ENCODE measurements around the gene SPAM1.

SPAM1 gene

DNA sequence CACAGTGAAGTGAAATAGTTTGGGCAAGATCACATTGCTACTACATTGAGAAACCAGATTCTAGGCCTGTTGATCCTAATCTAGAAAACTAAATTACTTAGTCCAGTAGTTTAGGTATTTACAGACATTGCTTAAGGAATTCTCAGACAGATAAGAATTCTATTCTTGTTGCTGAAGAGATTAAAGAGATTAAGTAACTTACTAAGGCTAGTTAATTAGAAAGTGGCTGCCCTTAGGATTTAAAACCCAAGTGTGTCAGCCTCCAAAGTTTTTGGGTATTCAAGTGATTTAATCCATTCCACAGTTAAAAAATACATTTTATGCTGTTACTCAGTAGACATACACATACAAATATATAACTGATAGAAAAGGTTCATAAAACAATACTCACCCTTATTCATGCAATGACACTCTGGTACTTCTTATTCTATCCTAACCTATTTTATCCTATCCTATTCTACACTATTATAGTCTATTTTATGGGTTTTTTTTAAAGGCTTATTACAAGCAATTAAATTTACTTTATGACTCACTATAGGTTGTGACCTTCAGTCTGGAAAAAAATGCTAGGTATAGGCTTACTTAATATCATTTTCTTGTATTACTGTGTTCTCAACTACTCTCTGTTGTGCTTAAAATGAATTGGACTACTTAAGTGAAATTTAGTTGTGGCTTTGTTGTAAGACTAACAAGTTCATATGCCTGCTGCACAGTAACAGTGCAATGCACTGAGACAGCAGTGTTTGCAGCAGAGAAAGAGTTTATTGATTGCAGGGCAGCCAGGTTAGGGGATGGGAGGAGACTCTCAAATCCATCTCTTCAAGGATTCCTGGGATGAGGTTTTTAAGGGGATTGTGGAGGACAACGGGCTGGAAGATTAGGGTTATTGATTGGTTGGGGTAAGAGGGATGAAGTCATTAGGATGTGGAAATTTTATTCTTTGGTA lies 10.7 kb downstream of the SPAM1 start:
- Mint-ChIP-seq H3K9me3 (no peaks in the 10 kb centered on the region), H3K4me1 (ENCODE audit: low read depth) (no peaks in the 10 kb centered on the region), H3K36me3 (ENCODE audit: low read depth) (no peaks in the 10 kb centered on the region)

GRCh38 chr7:123936388-123936787 lies 11.3 kb downstream of the SPAM1 start:
- Mint-ChIP-seq H3K9me3 (no peaks in the 10 kb centered on the region), H3K4me1 (ENCODE audit: low read depth) (no peaks in the 10 kb centered on the region), H3K27ac (no peak overlapping the region), H3K27me3 (ENCODE audit: low read depth) (peaks cover 5% of the 10 kb centered on the region), H3K36me3 (ENCODE audit: low read depth) (no peaks in the 10 kb centered on the region), H3K4me3 (no peak overlapping the region)

More for the DNA sequence above, 10.7 kb downstream of the SPAM1 start:
- no peak overlapping the region for H3K27ac Mint-ChIP-seq
- H3K27me3 Mint-ChIP-seq (ENCODE audit: low read depth) = no peaks in the 10 kb centered on the region
- H3K4me3 Mint-ChIP-seq = no peak overlapping the region

DNA sequence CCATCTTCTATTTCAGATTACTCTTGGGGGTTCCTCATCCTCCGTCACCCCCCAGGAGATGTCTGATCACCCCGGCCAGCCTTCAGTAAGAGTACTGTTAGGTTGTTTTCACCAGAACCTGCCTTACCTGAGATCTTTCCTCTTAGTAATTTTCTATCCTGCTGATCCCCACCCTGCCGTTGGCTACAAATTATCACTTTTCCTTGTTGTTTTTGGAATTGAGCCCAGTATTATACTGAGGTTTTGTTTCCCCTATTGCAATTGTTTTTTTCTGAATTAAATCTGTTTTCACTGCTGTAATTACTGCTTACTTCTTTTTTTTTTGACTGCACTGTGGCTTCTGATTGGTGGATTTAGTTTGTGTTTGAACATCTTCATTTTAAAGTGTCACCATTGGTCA lies 14.7 kb downstream of the SPAM1 start:
- H3K36me3 Mint-ChIP-seq (ENCODE audit: low read depth) = no peaks in the 10 kb centered on the region
- H3K9me3 Mint-ChIP-seq = no peaks in the 10 kb centered on the region
- H3K4me1 Mint-ChIP-seq (ENCODE audit: low read depth) = no peaks in the 10 kb centered on the region
- no peak overlapping the region for H3K4me3 Mint-ChIP-seq
- H3K27me3 Mint-ChIP-seq (ENCODE audit: low read depth) = peaks cover 11% of the 10 kb centered on the region
- no peak overlapping the region for H3K27ac Mint-ChIP-seq

DNA sequence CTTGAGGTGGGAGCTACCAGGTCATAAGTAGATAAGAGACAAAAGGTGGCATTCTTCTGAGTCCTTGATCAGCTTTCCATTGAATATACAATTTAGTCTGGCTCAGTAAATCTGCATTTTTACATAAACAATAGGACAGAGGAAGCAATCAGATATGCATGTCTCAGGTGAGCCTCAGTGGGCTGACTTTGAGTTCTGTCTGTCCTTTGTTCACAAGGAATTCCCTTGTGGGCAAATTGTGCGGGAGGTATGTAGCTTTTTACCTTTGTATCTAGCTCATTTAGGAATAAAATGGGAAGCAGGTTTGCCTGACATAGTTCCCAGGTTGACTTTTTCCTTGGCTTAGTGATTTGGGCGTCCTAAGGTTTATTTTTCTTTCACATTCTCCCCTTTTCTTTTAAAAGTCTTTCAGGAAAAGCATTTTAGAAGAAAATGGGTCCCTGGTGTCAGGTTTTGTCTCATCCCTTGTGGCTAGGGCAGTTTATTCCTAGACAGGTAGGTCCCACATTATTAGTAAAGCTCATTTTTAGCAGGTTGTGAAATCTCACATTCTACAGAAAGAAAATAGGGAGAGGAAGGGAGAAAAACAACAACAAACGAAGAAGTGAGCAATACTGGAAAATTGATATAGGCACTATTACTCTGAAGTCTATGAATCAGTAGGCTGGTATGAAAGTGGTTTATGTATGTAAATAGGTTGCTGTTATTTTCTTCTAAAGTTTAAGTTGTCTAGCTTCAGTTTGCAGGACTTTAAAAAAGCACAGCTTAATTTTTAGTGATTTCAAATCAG lies 16.5 kb downstream of the SPAM1 start:
- Mint-ChIP-seq H3K36me3 (ENCODE audit: low read depth) (no peaks in the 10 kb centered on the region), H3K27me3 (ENCODE audit: low read depth) (peaks cover 11% of the 10 kb centered on the region), H3K27ac (no peak overlapping the region), H3K4me3 (no peak overlapping the region), H3K4me1 (ENCODE audit: low read depth) (no peaks in the 10 kb centered on the region), H3K9me3 (no peaks in the 10 kb centered on the region)

GRCh38 chr7:123944395-123944794 lies 19.4 kb downstream of the SPAM1 start:
- Mint-ChIP-seq H3K4me1 (ENCODE audit: low read depth) (no peaks in the 10 kb centered on the region), H3K27me3 (ENCODE audit: low read depth) (peaks cover 11% of the 10 kb centered on the region), H3K4me3 (no peak overlapping the region), H3K27ac (no peak overlapping the region), H3K36me3 (ENCODE audit: low read depth) (no peaks in the 10 kb centered on the region), H3K9me3 (no peaks in the 10 kb centered on the region)

- Mint-ChIP-seq H3K27ac (no peak overlapping the region), H3K4me3 (no peak overlapping the region), H3K9me3 (no peaks in the 10 kb centered on the region)
These were observed 20.9 kb downstream of the SPAM1 start for GRCh38 chr7:123945938-123946337.

GRCh38 chr7:123948136-123948535 lies 23.1 kb downstream of the SPAM1 start:
- no peaks in the 10 kb centered on the region for H3K9me3 Mint-ChIP-seq
- no peaks in the 10 kb centered on the region for H3K27me3 Mint-ChIP-seq (ENCODE audit: low read depth)
- no peaks in the 10 kb centered on the region for H3K36me3 Mint-ChIP-seq (ENCODE audit: low read depth)
- no peak overlapping the region for H3K27ac Mint-ChIP-seq
- no peaks in the 10 kb centered on the region for H3K4me1 Mint-ChIP-seq (ENCODE audit: low read depth)
- H3K4me3 Mint-ChIP-seq = no peak overlapping the region

More at GRCh38 chr7:123945938-123946337, 20.9 kb downstream of the SPAM1 start:
- Mint-ChIP-seq H3K27me3 (ENCODE audit: low read depth) (peaks cover 11% of the 10 kb centered on the region), H3K4me1 (ENCODE audit: low read depth) (no peaks in the 10 kb centered on the region), H3K36me3 (ENCODE audit: low read depth) (no peaks in the 10 kb centered on the region)

GRCh38 chr7:123958186-123958703 lies 33.2 kb downstream of the SPAM1 start:
- Mint-ChIP-seq H3K27ac (no peak overlapping the region), H3K36me3 (ENCODE audit: low read depth) (no peaks in the 10 kb centered on the region), H3K4me1 (ENCODE audit: low read depth) (no peaks in the 10 kb centered on the region), H3K9me3 (no peaks in the 10 kb centered on the region), H3K4me3 (no peak overlapping the region), H3K27me3 (ENCODE audit: low read depth) (no peaks in the 10 kb centered on the region)

GRCh38 chr7:123961771-123962170 lies 36.7 kb downstream of the SPAM1 start:
- no peaks in the 10 kb centered on the region for H3K9me3 Mint-ChIP-seq
- H3K27ac Mint-ChIP-seq = no peak overlapping the region
- H3K4me3 Mint-ChIP-seq = no peak overlapping the region
- H3K27me3 Mint-ChIP-seq (ENCODE audit: low read depth) = no peaks in the 10 kb centered on the region
- H3K36me3 Mint-ChIP-seq (ENCODE audit: low read depth) = no peaks in the 10 kb centered on the region
- no peaks in the 10 kb centered on the region for H3K4me1 Mint-ChIP-seq (ENCODE audit: low read depth)

DNA sequence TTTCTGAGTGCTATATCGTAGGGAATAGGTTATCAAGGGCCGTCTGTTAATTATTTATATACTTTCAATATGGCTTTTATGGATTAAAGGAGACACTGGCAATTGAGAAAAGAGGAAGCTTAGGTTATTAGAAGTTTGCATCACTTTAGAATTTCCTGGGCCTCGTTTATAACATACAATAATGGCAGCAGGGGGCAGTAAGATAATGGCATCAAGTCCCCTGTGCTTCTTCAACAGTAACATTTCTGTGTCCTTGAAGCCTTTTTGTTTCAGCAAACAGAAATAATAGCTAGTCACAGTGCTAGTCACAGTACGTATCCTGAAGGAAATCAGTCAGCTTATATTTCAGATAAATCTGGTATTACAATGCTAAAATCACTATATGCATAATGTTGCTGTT lies 41.9 kb downstream of the SPAM1 start:
- H3K4me3 Mint-ChIP-seq = no peak overlapping the region

GRCh38 chr7:123972045-123972444 lies 47.0 kb downstream of the SPAM1 start:
- no peak overlapping the region for H3K27ac Mint-ChIP-seq
- H3K4me1 Mint-ChIP-seq (ENCODE audit: low read depth) = no peaks in the 10 kb centered on the region
- H3K27me3 Mint-ChIP-seq (ENCODE audit: low read depth) = no peaks in the 10 kb centered on the region
- H3K9me3 Mint-ChIP-seq = no peaks in the 10 kb centered on the region
- no peak overlapping the region for H3K4me3 Mint-ChIP-seq
- H3K36me3 Mint-ChIP-seq (ENCODE audit: low read depth) = no peaks in the 10 kb centered on the region

More for the DNA sequence above, 41.9 kb downstream of the SPAM1 start:
- Mint-ChIP-seq H3K36me3 (ENCODE audit: low read depth) (no peaks in the 10 kb centered on the region), H3K27ac (no peak overlapping the region), H3K4me1 (ENCODE audit: low read depth) (no peaks in the 10 kb centered on the region), H3K27me3 (ENCODE audit: low read depth) (no peaks in the 10 kb centered on the region), H3K9me3 (no peaks in the 10 kb centered on the region)

DNA sequence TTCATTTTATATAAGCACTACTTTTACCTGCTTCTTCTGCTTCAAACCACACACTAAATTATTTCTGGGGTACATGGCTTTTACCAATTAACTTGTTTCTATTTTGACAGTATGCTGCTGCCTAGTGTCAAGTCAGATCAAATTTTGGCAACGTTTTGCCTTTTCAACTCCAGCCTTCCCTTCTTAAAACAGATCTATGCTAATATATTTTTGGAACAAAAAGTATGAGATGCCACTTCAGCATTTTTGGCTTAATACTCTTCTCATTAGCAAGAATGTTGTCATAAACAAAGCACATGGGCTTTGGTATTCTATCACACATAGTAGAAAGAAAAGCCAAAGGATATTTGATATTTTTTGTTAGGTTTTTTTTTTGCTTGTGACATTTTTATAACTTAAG lies 47.8 kb downstream of the SPAM1 start:
- Mint-ChIP-seq H3K27me3 (ENCODE audit: low read depth) (no peaks in the 10 kb centered on the region), H3K36me3 (ENCODE audit: low read depth) (no peaks in the 10 kb centered on the region), H3K27ac (no peak overlapping the region), H3K4me1 (ENCODE audit: low read depth) (no peaks in the 10 kb centered on the region), H3K9me3 (no peaks in the 10 kb centered on the region), H3K4me3 (no peak overlapping the region)

GRCh38 chr7:123974326-123974908 lies 49.4 kb downstream of the SPAM1 start:
- H3K9me3 Mint-ChIP-seq = no peaks in the 10 kb centered on the region
- H3K4me3 Mint-ChIP-seq = no peak overlapping the region
- no peaks in the 10 kb centered on the region for H3K4me1 Mint-ChIP-seq (ENCODE audit: low read depth)
- H3K27ac Mint-ChIP-seq = no peak overlapping the region
- no peaks in the 10 kb centered on the region for H3K27me3 Mint-ChIP-seq (ENCODE audit: low read depth)
- no peaks in the 10 kb centered on the region for H3K36me3 Mint-ChIP-seq (ENCODE audit: low read depth)

DNA sequence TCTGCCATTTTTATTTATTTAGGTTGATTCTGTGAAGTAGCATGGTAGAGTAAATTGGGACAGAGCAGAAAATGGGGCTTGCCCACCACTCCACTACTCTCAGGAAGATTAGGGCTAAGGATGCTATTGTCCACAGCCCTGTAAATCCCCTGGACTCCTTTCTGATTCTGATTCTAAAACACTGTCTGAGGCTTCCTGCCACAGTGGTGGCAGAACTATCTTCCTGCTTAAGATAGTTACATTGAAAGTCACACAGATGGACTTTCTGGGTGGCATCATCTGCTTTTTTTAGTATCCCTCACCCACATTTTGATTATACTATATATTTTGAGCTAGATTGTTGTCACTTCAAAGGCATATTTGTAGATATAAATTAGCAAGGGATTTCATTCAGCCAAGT lies 50.0 kb downstream of the SPAM1 start:
- no peak overlapping the region for H3K27ac Mint-ChIP-seq
- no peaks in the 10 kb centered on the region for H3K27me3 Mint-ChIP-seq (ENCODE audit: low read depth)
- no peaks in the 10 kb centered on the region for H3K36me3 Mint-ChIP-seq (ENCODE audit: low read depth)
- no peak overlapping the region for H3K4me3 Mint-ChIP-seq
- H3K4me1 Mint-ChIP-seq (ENCODE audit: low read depth) = no peaks in the 10 kb centered on the region
- H3K9me3 Mint-ChIP-seq = no peaks in the 10 kb centered on the region
